Epithelial cell of proximal tubule (primary cell): ENCODE results near the gene CSRNP2. TPM values are rescaled to one million over a fixed set of nuclear protein-coding genes. Genes with fewer than 3 reads are reported as not detected.

ENCODE experiments used
- DNase-seq: peaks from one replicate; pipeline ENCODE4 v3.0.0-alpha.2; 2011; ENCODE audit warnings: low read depth
- H3K4me3 ChIP-seq: 2 replicates; pipeline ENCODE4 v1.5.1; 2011; ENCODE audit warnings: low read depth, mild to moderate bottlenecking, low read length
- CTCF ChIP-seq: conservative IDR thresholded peaks from 2 replicates; pipeline ENCODE4 v1.5.1; 2012; ENCODE audit warnings: low read depth, mild to moderate bottlenecking, low read length
- total RNA-seq: library from RNA; depleted of rRNA; stranded (reverse); fragments of >200 nt; gene quantifications from 2 replicates; pipeline ENCODE4 v1.2.3, GENCODE V29; 2015

The CSRNP2 gene
- 18.4 and 25.1 TPM in 2 replicates for total RNA-seq

- no peak for TF ChIP-seq CTCF
- DNase-seq: peak; percentile 31
- H3K4me3 ChIP-seq: peak within 1 kb of the TSS; percentile 93
These were observed at the start of gene CSRNP2 for GRCh38 chr12:51083126-51083833. CSRNP2 (minus strand) TSS chr12:51083596; CDS start chr12:51076561, 7,035 bp downstream.

GRCh38 chr12:51132693-51133092 lies 49.3 kb upstream of the CSRNP2 start:
- no peak for TF ChIP-seq CTCF
- DNase-seq: no peak
- H3K4me3 ChIP-seq: no peak overlapping the region

GRCh38 chr12:51131745-51132521 lies 48.5 kb upstream of the CSRNP2 start:
- H3K4me3 ChIP-seq: no peak overlapping the region
- DNase-seq: no peak
- no peak for TF ChIP-seq CTCF

DNA sequence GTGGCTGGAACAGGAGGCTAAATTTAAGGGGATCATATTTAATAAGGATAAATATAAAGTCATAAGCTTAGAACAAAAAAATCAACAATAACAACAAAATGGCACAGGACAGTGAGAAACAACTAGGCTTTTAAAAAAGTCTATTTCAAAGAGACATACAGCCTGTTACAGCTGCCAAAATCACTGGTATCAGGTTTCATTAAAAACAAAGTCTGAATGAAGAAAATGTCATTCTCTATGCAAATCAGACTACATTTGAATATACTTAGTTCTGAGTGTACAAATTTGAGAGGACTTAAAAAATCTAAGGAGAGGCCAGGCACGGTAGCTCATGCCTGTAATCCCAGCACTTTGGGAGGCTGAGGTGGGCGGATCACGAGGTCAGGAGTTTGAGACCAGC lies 45.5 kb upstream of the CSRNP2 start:
- no peak overlapping the region for H3K4me3 ChIP-seq
- TF ChIP-seq CTCF: no peak
- no peak for DNase-seq

- DNase-seq: no peak
These were observed 43.8 kb upstream of the CSRNP2 start for GRCh38 chr12:51127050-51127729.

DNA sequence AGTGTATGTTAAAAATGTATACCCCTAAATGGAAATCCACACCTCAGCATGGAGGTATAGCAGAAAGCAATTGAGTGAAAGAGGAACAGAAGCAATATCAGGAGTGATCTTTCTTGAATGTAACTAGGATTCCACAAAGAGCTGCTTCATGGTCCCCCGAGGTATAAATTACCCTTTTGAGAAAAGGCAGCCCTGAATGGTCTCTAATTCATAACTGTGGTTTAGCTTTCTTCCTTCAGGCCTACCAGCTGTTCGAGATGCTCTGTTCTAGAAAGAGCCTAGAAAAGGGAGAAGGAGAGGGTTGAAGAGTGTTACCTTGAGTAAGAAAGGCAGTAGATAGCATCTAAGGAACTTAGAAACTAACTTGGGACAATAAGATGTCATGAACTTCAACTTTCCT lies 42.9 kb upstream of the CSRNP2 start:
- H3K4me3 ChIP-seq: no peak overlapping the region
- TF ChIP-seq CTCF: no peak
- no peak for DNase-seq

More at GRCh38 chr12:51127050-51127729, 43.8 kb upstream of the CSRNP2 start:
- no peak overlapping the region for H3K4me3 ChIP-seq
- TF ChIP-seq CTCF: no peak
